K562 (cell line): Measurements from ENCODE around the gene BRICD5. TPM values are rescaled to one million over a fixed set of nuclear protein-coding genes. Genes with fewer than 3 reads are reported as not detected.

Experiments used
- ATAC-seq: fragments of 200-7000 bp; cut with Tn5 transposase; 3 replicates; pipeline ENCODE4 v1.9.1; 2020; ENCODE audit warnings: moderate library complexity
- BruUV-seq: library from RNA; stranded (reverse); fragments of 400-500 nt; replicated peaks from 2 replicates; lab custom pipeline; 2021; lab: Mats Ljungman, UMichigan
- CTCF ChIA-PET: fragments of 300-600 bp; formaldehyde crosslinking; extraction: SDS; loops from one replicate; lab custom pipeline; 2021; ENCODE audit warnings: low intra/inter-chr PET ratio; lab: Yijun Ruan, JAX
- POLR2A ChIA-PET: fragments of 300-600, 350-650 bp; sonication (Branson Sonifier 250); formaldehyde crosslinking; extraction: SDS; loops from one replicate; lab custom pipeline; 2021; ENCODE audit warnings: antibody characterized with exemption, inconsistent platforms; lab: Yijun Ruan, JAX
- DNase-seq, 4 experiments: peaks; one replicate each; pipeline versions ENCODE4 v3.0.0 to v3.0.0-alpha.2; 2011 to 2018; ENCODE audit warnings: low spot score in 3 of 4, mixed read lengths in 3 of 4; ENCODE audit errors: extremely low read depth in 1 of 4
- FAIRE-seq: peaks from 2 replicates; lab custom pipeline; 2011; peaks lifted over from hg19 to GRCh38; lab: Jason Lieb, UNC
- H2AFZ ChIP-seq: 2 replicates; pipeline ENCODE4 v1.6.0; 2011; ENCODE audit warnings: low read depth, low read length, control low read depth, inconsistent platforms
- H3K27ac ChIP-seq: fragments of 200-600 bp; 3 replicates; pipeline ENCODE4 v1.8.0; 2011; ENCODE audit warnings: low read depth, mild to moderate bottlenecking, control low read depth, inconsistent platforms, low read length, moderate library complexity, mixed read lengths; ENCODE audit errors: extremely low read depth
- H3K27me3 ChIP-seq, 2 experiments: fragments of 300-600 bp in 1 of 2; 2 replicates in 1 of 2; 3 replicates in 1 of 2; pipeline versions ENCODE4 v1.6.0 to v1.8.0; 2011; ENCODE audit warnings: inconsistent platforms in 2 of 2, low read length in 2 of 2, mild to moderate bottlenecking in 1 of 2, mixed read lengths in 1 of 2, moderate library complexity in 1 of 2; ENCODE audit not compliant: control insufficient read depth in 2 of 2, insufficient read depth in 2 of 2
- H3K36me3 ChIP-seq: fragments of 300-600 bp; 3 replicates; pipeline ENCODE4 v1.8.0; 2011; ENCODE audit warnings: mild to moderate bottlenecking, low read length, inconsistent platforms; ENCODE audit not compliant: control insufficient read depth, insufficient read depth
- H3K4me1 ChIP-seq, 2 experiments: fragments of 200-600 bp in 1 of 2; replicated peaks in 1 of 2; 2 replicates in 1 of 2; 3 replicates in 1 of 2; pipeline versions ENCODE4 v1.5.1 to v1.8.0; 2011; ENCODE audit warnings: inconsistent platforms in 2 of 2, low read length in 2 of 2, mild to moderate bottlenecking in 1 of 2, mixed read lengths in 1 of 2, moderate library complexity in 1 of 2; ENCODE audit not compliant: control insufficient read depth in 2 of 2, insufficient read depth in 2 of 2
- H3K4me2 ChIP-seq: 2 replicates; pipeline ENCODE4 v1.6.1; 2011; ENCODE audit warnings: low read length, control low read depth, inconsistent platforms, mixed read lengths; ENCODE audit not compliant: insufficient read depth
- H3K4me3 ChIP-seq: fragments of 200-600 bp; sonication (generic), shearing (Covaris generic); 2 replicates; pipeline ENCODE4 v1.5.1; 2016; ENCODE audit warnings: control low read depth, inconsistent platforms
- H3K79me2 ChIP-seq: fragments of 200-600 bp; 3 replicates; pipeline ENCODE4 v1.8.0; 2011; ENCODE audit warnings: low read length, inconsistent platforms; ENCODE audit not compliant: control insufficient read depth, insufficient read depth
- H3K9ac ChIP-seq, 2 experiments: 2 replicates each; pipeline versions ENCODE4 v1.6.0 to v1.6.1; 2011; ENCODE audit warnings: low read depth in 2 of 2, low read length in 2 of 2, control low read depth in 1 of 2, inconsistent platforms in 1 of 2, mild to moderate bottlenecking in 1 of 2, mixed read lengths in 1 of 2; ENCODE audit not compliant: insufficient read depth in 1 of 2
- H3K9me1 ChIP-seq: one replicate; pipeline ENCODE4 v1.6.0; 2011; ENCODE audit warnings: inconsistent platforms, mild to moderate bottlenecking, low read length, moderate library complexity; ENCODE audit not compliant: control insufficient read depth, insufficient read depth
- H3K9me3 ChIP-seq: replicated peaks from 2 replicates; pipeline ENCODE4 v1.5.1; 2011; ENCODE audit warnings: low read depth, low read length, inconsistent platforms; ENCODE audit not compliant: control insufficient read depth, insufficient read depth
- H4K20me1 ChIP-seq: replicated peaks from 2 replicates; pipeline ENCODE4 v1.6.1; 2011; ENCODE audit warnings: low read length, inconsistent platforms, mixed read lengths; ENCODE audit not compliant: control insufficient read depth, insufficient read depth
- ZBTB17 ChIP-seq: fragments of 450-650 bp; formaldehyde crosslinking; IDR thresholded peaks from 2 replicates; pipeline ENCODE4 v1.4.0; 2020; ENCODE audit warnings: mild to moderate bottlenecking
- ZNF586 ChIP-seq: fragments of 450-650 bp; formaldehyde crosslinking; conservative IDR thresholded peaks from 2 replicates; pipeline ENCODE4 v1.4.0; 2020; ENCODE audit warnings: mild to moderate bottlenecking, moderate library complexity
- WGBS: fragments of 100-300 bp; shearing (Covaris generic); methylation state at CpG from one replicate; pipeline ENCODE4 v1.1.6; 2016; ENCODE audit warnings: low coverage, mixed read lengths; ENCODE audit not compliant: insufficient coverage; ENCODE audit errors: missing lambda C conversion rate; 5-methylcytosine and 5-hydroxymethylcytosine counted together
- in situ Hi-C: fragments of 300-500 bp; cut with MboI; formaldehyde crosslinking; loops from 4 replicates; pipeline ENCODE4 v1.15.0; 2018; ENCODE audit warnings: inconsistent platforms, mixed read lengths
- intact Hi-C: fragments of 100-400 bp; cut with micrococcal nuclease; formaldehyde crosslinking; loops from 2 replicates; pipeline ENCODE4 v1.14.2; 2022
- polyA plus RNA-seq, 8 experiments: library from polyadenylated mRNA; depleted of rRNA in 4 of 8; stranded (reverse) in 5 of 8; unstranded in 3 of 8; fragments of >200 nt; fragmentation: Nextera tagmentation in 2 of 8; fragmentation: Illumina TruSeq in 1 of 8; extraction: Ambion mirVana in 2 of 8; extraction: Trizol in 1 of 8; gene quantifications; 2 replicates each; pipeline versions ENCODE4 v1.2.1 to v1.2.3, GENCODE V29; 2011 to 2014; ENCODE audit warnings: inconsistent platforms in 1 of 8, missing spikeins in 1 of 8
- total RNA-seq, 7 experiments: library from RNA; depleted of rRNA in 6 of 7; stranded (reverse); fragments of >200 nt in 6 of 7; fragmentation: Illumina TruSeq in 2 of 7; extraction: Trizol in 2 of 7; gene quantifications; 2 replicates each; pipeline versions ENCODE4 v1.2.1 to v1.2.3, GENCODE V29; 2011 to 2021; ENCODE audit warnings: low replicate concordance in 1 of 7
- TF ChIP-seq, protein P1 (sequence below): sonication (generic); formaldehyde crosslinking; IDR thresholded peaks from 2 replicates; pipeline ENCODE4 v1.8.0; 2022; ENCODE audit warnings: missing genetic modification reagents, mild to moderate bottlenecking, moderate library complexity, borderline replicate concordance
- TF ChIP-seq, protein P2 (sequence below): fragments of 200-600 bp; sonication (generic); IDR thresholded peaks from one replicate; pipeline ENCODE4 v1.6.1; 2012; ENCODE audit warnings: mild to moderate bottlenecking, low read depth, low read length, inconsistent platforms
- TF ChIP-seq, protein P3 (sequence below): sonication (generic); formaldehyde crosslinking; IDR thresholded peaks from 2 replicates; pipeline ENCODE4 v1.8.0; 2022; ENCODE audit warnings: mild to moderate bottlenecking, missing genetic modification reagents

Gene BRICD5
- total and polyA plus RNA-seq, 9 of the 15 experiments (the other 6 are each of a cell fraction or from before 2014, with no cell fraction given) = 0.24 to 15.1 (median 2.4) TPM; not detected in 1

DNA sequence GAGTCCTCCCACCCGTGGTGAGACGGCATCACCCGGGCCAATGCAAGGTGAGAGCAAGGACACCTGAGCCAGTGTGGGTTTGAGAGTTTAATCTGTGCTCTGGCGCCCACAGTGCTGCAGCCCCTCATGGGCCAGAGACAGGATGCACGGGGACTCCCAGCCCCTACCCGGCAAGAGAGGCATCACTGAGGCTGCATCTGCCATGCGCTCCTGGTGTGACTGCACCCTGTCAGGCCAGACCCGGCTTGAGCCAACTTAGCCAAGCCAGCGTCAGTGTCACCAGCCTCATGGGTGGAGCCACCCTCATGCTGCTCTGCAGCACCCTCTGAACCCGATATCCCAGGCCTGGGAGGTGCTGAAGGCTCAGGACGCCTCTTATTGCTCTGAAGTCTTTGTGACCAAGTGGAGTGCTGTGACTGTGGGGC, 1.3 kb upstream of the BRICD5 start:
- no TSS peak for BruUV-seq
- TF ChIP-seq, protein P1, sequence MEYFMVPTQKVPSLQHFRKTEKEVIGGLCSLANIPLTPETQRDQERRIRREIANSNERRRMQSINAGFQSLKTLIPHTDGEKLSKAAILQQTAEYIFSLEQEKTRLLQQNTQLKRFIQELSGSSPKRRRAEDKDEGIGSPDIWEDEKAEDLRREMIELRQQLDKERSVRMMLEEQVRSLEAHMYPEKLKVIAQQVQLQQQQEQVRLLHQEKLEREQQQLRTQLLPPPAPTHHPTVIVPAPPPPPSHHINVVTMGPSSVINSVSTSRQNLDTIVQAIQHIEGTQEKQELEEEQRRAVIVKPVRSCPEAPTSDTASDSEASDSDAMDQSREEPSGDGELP (CRISPR knock-in tag) = 0 out of 2 replicates have a peak, but pooled peaks have one; percentile 23
- TF ChIP-seq, protein P2, sequence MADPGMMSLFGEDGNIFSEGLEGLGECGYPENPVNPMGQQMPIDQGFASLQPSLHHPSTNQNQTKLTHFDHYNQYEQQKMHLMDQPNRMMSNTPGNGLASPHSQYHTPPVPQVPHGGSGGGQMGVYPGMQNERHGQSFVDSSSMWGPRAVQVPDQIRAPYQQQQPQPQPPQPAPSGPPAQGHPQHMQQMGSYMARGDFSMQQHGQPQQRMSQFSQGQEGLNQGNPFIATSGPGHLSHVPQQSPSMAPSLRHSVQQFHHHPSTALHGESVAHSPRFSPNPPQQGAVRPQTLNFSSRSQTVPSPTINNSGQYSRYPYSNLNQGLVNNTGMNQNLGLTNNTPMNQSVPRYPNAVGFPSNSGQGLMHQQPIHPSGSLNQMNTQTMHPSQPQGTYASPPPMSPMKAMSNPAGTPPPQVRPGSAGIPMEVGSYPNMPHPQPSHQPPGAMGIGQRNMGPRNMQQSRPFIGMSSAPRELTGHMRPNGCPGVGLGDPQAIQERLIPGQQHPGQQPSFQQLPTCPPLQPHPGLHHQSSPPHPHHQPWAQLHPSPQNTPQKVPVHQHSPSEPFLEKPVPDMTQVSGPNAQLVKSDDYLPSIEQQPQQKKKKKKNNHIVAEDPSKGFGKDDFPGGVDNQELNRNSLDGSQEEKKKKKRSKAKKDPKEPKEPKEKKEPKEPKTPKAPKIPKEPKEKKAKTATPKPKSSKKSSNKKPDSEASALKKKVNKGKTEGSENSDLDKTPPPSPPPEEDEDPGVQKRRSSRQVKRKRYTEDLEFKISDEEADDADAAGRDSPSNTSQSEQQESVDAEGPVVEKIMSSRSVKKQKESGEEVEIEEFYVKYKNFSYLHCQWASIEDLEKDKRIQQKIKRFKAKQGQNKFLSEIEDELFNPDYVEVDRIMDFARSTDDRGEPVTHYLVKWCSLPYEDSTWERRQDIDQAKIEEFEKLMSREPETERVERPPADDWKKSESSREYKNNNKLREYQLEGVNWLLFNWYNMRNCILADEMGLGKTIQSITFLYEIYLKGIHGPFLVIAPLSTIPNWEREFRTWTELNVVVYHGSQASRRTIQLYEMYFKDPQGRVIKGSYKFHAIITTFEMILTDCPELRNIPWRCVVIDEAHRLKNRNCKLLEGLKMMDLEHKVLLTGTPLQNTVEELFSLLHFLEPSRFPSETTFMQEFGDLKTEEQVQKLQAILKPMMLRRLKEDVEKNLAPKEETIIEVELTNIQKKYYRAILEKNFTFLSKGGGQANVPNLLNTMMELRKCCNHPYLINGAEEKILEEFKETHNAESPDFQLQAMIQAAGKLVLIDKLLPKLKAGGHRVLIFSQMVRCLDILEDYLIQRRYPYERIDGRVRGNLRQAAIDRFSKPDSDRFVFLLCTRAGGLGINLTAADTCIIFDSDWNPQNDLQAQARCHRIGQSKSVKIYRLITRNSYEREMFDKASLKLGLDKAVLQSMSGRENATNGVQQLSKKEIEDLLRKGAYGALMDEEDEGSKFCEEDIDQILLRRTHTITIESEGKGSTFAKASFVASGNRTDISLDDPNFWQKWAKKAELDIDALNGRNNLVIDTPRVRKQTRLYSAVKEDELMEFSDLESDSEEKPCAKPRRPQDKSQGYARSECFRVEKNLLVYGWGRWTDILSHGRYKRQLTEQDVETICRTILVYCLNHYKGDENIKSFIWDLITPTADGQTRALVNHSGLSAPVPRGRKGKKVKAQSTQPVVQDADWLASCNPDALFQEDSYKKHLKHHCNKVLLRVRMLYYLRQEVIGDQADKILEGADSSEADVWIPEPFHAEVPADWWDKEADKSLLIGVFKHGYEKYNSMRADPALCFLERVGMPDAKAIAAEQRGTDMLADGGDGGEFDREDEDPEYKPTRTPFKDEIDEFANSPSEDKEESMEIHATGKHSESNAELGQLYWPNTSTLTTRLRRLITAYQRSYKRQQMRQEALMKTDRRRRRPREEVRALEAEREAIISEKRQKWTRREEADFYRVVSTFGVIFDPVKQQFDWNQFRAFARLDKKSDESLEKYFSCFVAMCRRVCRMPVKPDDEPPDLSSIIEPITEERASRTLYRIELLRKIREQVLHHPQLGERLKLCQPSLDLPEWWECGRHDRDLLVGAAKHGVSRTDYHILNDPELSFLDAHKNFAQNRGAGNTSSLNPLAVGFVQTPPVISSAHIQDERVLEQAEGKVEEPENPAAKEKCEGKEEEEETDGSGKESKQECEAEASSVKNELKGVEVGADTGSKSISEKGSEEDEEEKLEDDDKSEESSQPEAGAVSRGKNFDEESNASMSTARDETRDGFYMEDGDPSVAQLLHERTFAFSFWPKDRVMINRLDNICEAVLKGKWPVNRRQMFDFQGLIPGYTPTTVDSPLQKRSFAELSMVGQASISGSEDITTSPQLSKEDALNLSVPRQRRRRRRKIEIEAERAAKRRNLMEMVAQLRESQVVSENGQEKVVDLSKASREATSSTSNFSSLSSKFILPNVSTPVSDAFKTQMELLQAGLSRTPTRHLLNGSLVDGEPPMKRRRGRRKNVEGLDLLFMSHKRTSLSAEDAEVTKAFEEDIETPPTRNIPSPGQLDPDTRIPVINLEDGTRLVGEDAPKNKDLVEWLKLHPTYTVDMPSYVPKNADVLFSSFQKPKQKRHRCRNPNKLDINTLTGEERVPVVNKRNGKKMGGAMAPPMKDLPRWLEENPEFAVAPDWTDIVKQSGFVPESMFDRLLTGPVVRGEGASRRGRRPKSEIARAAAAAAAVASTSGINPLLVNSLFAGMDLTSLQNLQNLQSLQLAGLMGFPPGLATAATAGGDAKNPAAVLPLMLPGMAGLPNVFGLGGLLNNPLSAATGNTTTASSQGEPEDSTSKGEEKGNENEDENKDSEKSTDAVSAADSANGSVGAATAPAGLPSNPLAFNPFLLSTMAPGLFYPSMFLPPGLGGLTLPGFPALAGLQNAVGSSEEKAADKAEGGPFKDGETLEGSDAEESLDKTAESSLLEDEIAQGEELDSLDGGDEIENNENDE = no peak
- TF ChIP-seq ZNF586 (no peak), ZBTB17 (CRISPR knock-in tag) (no peak)
- TF ChIP-seq, protein P3, sequence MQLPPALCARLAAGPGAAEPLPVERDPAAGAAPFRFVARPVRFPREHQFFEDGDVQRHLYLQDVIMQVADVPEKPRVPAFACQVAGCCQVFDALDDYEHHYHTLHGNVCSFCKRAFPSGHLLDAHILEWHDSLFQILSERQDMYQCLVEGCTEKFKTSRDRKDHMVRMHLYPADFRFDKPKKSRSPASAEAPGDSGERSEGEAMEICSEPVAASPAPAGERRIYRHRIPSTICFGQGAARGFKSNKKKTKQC (CRISPR knock-in tag) = 0 out of 2 replicates have a peak, but pooled peaks have one; percentile 31

More for the DNA sequence above, 1.3 kb upstream of the BRICD5 start:
- DNase-seq (peak in 1 of 4 experiments; percentile 41), ATAC-seq (no peak), FAIRE-seq (no peak)
- Histone ChIP-seq H3K27ac (no peak overlapping the region), H3K9me1 (no peaks in the 10 kb centered on the region), H4K20me1 (peaks cover 21% of the 10 kb centered on the region), H3K4me2 (peak overlapping the region; percentile 87; the same call in 1 of the 2 replicates), H3K4me3 (peak overlapping the region; percentile 85; the same call in 1 of the 2 replicates), H3K79me2 (peaks cover 62% of the 10 kb centered on the region), H3K4me1 (peaks cover 24 to 83% of the 10 kb centered on the region in 2 experiments), H2AFZ (no peak overlapping the region), H3K9ac (peak overlapping the region in 1 of 2 experiments; percentile 99; a peak in 2 of 4 replicates), H3K36me3 (peaks cover 57% of the 10 kb centered on the region; the same call in 2 of the 3 replicates), H3K27me3 (no peaks in the 10 kb centered on the region), H3K9me3 (no peaks in the 10 kb centered on the region)
- ChIA-PET POLR2A (interaction anchor here (0.6 to 2.1 kb wide), 9 partner anchors 8 to 273 kb away, joined by 3 to 12 read pairs (median 5); partner anchors contain the start of genes E4F1 and TRAF7), CTCF (no interaction called here)
- in situ Hi-C loops = no loop called here
- 61% methylated on average over 11 of the region's 11 CpGs for WGBS
- intact Hi-C loops = no loop called here
